Natural killer cell treated with Interleukin-12 subunit alpha and Interleukin-12 subunit beta and Interleukin-15 and Interleukin-18, amount 100 ng/mL, for 72 hours (primary cell): ENCODE measurements around the gene AEBP1. TPM values are rescaled to one million over a fixed set of nuclear protein-coding genes. Genes with fewer than 3 reads are reported as not detected.

ENCODE experiments used
- ATAC-seq, 2 donors: fragments of 150-1000 bp; cut with Tn5 transposase in 1 of 2; sonication (Bioruptor Pico), chemical (Tn5 transposase) in 1 of 2; 2 replicates each; pipeline ENCODE4 v1.10.0; 2021
- DNase-seq: peaks from one replicate; pipeline ENCODE4 v3.0.0; 2022; ENCODE audit warnings: low spot score
- H3K27ac Mint-ChIP-seq, 2 donors: 1 replicate in 1 of 2; 2 replicates in 1 of 2; pipeline ENCODE4 v1.8.0; 2022; ENCODE audit warnings: mixed read lengths in 2 of 2, mild to moderate bottlenecking in 1 of 2, moderate library complexity in 1 of 2
- H3K27me3 Mint-ChIP-seq, 2 donors: 1 replicate in 1 of 2; 2 replicates in 1 of 2; pipeline ENCODE4 v1.8.0; 2022; ENCODE audit warnings: mixed read lengths in 2 of 2
- H3K36me3 Mint-ChIP-seq: one replicate; pipeline ENCODE4 v1.8.0; 2022; ENCODE audit warnings: mixed read lengths
- H3K4me1 Mint-ChIP-seq, 2 donors: 1 replicate in 1 of 2; 2 replicates in 1 of 2; pipeline ENCODE4 v1.8.0; 2022; ENCODE audit warnings: low read depth in 2 of 2, mixed read lengths in 2 of 2, mild to moderate bottlenecking in 1 of 2
- H3K4me3 Mint-ChIP-seq: one replicate; pipeline ENCODE4 v1.8.0; 2022; ENCODE audit warnings: mixed read lengths
- H3K9me3 Mint-ChIP-seq: 2 replicates; pipeline ENCODE4 v1.8.0; 2022; ENCODE audit warnings: mixed read lengths
- total RNA-seq, 2 donors: library from RNA; stranded (reverse); gene quantifications; one replicate each; pipeline ENCODE4 v1.2.3, GENCODE V29; 2022

The AEBP1 gene
- total RNA-seq, 2 donors from 2014 or later: 1.0 to 2.4 TPM

- DNase-seq: no peak
- Mint-ChIP-seq H3K27ac (no peak overlapping the region), H3K4me1 (peaks cover 11 to 13% of the 10 kb centered on the region in 2 donors), H3K9me3 (no peaks in the 10 kb centered on the region), H3K36me3 (no peaks in the 10 kb centered on the region), H3K27me3 (peaks cover 9 to 15% of the 10 kb centered on the region in 2 donors), H3K4me3 (no peak overlapping the region)
- ATAC-seq: no peak
Measured at GRCh38 chr7:44100458-44101302, 3.5 kb upstream of the AEBP1 start.

DNA sequence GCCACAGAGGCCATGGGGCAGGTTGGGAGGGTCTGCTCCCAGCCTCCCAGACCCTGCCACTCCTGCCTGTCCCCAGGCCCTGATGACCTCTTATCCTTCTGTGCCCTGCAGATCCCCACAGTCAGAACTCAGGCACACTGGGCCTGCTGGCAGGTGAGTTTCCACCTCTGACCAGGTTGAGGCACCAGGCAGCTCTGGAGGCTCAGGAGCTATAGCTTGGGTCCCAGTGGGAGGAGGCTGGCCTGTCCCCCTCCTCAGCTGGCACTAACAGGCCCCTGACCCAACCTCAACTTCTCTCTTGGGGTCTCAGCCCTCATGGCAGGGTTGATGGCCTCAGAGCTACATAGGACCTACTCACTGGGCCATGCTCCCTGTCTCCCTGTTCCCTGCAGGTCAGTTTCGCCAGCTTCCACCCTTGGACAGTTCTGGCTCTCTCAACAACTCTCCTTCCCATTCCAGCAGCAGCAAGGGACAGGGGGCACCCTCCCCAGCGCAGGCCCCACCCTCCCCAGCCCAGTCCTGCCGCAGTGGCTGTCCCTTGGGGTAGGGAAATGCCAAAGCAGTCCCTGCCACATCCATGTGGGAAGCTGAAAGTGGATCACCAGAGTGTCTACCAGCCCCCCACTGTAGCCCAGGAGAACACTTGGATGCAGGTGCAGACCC lies 2.7 kb upstream of the AEBP1 start:
- Mint-ChIP-seq H3K27me3 (peaks cover 11 to 20% of the 10 kb centered on the region in 2 donors), H3K4me3 (no peak overlapping the region), H3K36me3 (no peaks in the 10 kb centered on the region), H3K9me3 (no peaks in the 10 kb centered on the region), H3K4me1 (peaks cover 12 to 16% of the 10 kb centered on the region in 2 donors), H3K27ac (no peak overlapping the region)
- ATAC-seq (no peak), DNase-seq (no peak)

DNA sequence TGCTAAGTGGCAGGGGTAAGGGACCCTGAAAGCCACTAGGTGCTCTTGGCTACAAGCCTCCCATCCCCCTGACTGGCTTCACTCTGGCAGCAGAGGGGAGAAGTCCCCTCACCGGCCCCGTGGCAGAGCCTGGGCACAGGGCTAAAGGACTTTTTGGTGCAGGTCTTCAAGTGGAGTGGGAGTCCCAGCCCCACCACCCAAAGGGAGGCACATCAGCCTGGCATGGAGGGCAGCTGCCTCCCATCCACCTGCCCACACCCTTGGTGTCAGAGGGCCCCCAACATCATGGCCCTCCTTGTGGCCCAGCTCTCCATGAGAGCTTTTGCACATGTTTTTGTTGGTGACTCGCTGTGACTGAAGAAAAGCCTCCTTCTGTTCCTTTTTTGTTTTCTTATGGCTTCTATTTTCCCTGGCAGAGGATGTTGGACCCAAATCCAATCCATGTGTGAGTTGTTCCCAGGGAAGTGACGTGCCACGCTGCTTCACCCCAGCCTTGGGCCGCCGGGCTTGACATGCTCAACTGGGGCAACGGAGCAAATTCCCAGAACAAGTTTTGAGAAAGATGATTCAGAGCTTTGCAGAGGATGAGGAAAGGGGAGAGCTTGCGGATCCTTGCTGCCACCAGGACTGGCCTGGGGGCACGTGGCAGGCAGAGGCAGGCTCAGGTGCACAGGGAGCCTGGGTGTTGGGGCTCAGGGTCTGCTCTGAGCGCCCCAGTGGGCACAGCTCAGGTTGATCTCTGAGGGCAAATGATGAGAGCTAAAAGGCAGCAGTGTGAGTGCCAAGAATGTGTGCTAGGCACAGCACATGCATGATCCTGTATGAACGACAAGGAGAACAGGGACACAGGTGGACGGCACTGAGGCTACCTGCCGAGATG lies 1.9 kb upstream of the AEBP1 start:
- peaks cover 10 to 16% of the 10 kb centered on the region in 2 donors for H3K4me1 Mint-ChIP-seq
- peaks cover 11 to 20% of the 10 kb centered on the region in 2 donors for H3K27me3 Mint-ChIP-seq
- H3K9me3 Mint-ChIP-seq: no peaks in the 10 kb centered on the region
- H3K27ac Mint-ChIP-seq: no peak overlapping the region
- no peaks in the 10 kb centered on the region for H3K36me3 Mint-ChIP-seq
- DNase-seq (no peak), ATAC-seq (no peak)
- no peak overlapping the region for H3K4me3 Mint-ChIP-seq

DNA sequence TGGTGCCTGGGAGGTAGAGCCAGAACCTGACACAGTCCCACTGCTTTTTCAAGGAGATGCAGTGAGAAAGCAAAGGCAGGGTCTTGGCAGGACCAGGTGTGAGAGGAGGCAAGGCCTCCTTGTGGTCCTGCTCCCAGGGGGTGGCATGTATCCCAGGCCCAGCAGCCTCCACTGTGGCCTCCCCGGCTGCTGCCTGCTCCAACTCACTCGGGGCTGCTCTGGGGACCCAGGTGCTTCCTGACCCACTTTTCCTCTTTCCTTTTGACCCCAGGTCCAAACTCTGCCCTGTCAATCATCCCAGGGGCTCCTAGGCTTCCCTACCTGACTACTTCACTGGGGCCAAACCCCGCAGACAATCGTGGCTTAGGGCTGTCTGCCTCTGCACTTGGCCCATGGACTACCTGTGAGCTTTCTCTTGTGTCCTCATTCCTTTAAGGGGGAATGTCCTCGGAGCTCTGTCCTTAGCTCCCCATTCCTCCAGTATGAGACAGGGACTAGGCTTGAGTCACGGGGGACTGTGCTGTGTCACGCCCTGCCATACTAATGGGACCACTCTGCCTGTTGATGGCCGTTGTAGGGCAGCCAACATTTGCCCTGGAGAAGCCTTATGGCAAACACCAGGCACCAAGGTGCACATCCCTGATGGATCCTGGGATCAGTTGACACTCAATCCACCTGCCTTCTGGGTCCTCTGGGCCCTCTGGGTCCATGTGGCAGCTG lies 1.1 kb upstream of the AEBP1 start:
- no peaks in the 10 kb centered on the region for H3K36me3 Mint-ChIP-seq
- H3K27ac Mint-ChIP-seq: no peak overlapping the region
- H3K27me3 Mint-ChIP-seq: peaks cover 11 to 20% of the 10 kb centered on the region in 2 donors
- H3K4me3 Mint-ChIP-seq: peak overlapping the region; percentile 40
- DNase-seq: no peak
- H3K9me3 Mint-ChIP-seq: no peaks in the 10 kb centered on the region
- H3K4me1 Mint-ChIP-seq: peaks cover 10 to 16% of the 10 kb centered on the region in 2 donors
- no peak for ATAC-seq

DNA sequence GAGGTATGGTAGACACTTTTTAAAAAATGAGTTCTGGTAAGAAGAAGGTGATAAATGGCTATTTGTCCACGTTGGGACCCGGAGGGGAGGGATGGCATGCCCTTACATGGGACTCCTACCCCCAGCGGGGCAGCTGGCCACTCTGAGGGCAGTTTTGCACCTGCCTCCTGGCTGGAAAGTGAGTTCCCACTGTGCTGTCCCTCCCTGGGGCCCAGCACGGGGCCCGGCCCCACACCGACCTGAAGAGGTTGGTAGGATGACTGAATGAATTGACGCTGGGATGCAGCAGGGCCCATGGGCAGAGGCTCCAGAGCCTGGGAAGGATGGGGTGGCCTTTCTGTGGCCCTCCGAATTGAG lies 601 bp upstream of the AEBP1 start:
- H3K4me1 Mint-ChIP-seq: peaks cover 10 to 16% of the 10 kb centered on the region in 2 donors
- DNase-seq: peak; percentile 46
- no peak overlapping the region for H3K27ac Mint-ChIP-seq
- no peaks in the 10 kb centered on the region for H3K36me3 Mint-ChIP-seq
- H3K4me3 Mint-ChIP-seq: peak overlapping the region; percentile 40
- ATAC-seq: no peak
- H3K9me3 Mint-ChIP-seq: no peaks in the 10 kb centered on the region
- H3K27me3 Mint-ChIP-seq: peaks cover 11 to 20% of the 10 kb centered on the region in 2 donors

GRCh38 chr7:44104860-44105771 lies 971 bp downstream of the AEBP1 start:
- Mint-ChIP-seq H3K36me3 (no peaks in the 10 kb centered on the region), H3K27me3 (peaks cover 11 to 20% of the 10 kb centered on the region in 2 donors), H3K27ac (peak overlapping the region in 1 of 2 donors; percentile 47), H3K9me3 (no peaks in the 10 kb centered on the region), H3K4me1 (peaks cover 10 to 16% of the 10 kb centered on the region in 2 donors), H3K4me3 (peak overlapping the region; percentile 76)
- ATAC-seq: peak in 1 of 2 donors; percentile 16
- no peak for DNase-seq

DNA sequence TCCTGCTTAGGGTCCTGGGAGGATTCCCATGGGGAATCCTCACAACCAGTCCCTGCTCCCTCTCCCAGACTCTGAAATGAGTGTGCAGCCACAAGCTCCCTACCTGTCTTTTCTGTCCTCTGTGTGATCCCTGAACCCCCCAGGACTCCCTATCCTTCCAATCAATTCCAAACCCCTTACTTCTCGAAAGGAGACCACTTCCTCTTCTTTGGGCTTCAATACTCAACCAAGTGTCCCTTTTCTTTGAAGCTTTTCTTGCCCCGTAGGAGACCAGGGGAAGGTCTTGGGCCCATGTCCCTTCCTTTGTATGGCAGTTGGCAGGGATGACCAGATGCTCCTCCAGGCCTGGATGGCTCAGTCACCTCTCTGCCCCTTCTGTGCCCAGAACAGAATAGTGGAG lies 1.7 kb downstream of the AEBP1 start:
- no peaks in the 10 kb centered on the region for H3K36me3 Mint-ChIP-seq
- H3K27ac Mint-ChIP-seq: peak overlapping the region in 1 of 2 donors; percentile 47
- no peaks in the 10 kb centered on the region for H3K9me3 Mint-ChIP-seq
- H3K27me3 Mint-ChIP-seq: peaks cover 11 to 20% of the 10 kb centered on the region in 2 donors
- H3K4me3 Mint-ChIP-seq: peak overlapping the region; percentile 40
- H3K4me1 Mint-ChIP-seq: peaks cover 10 to 16% of the 10 kb centered on the region in 2 donors
- ATAC-seq (no peak), DNase-seq (no peak)

GRCh38 chr7:44106311-44107065 lies 2.3 kb downstream of the AEBP1 start:
- no peaks in the 10 kb centered on the region for H3K9me3 Mint-ChIP-seq
- no peak overlapping the region for H3K4me3 Mint-ChIP-seq
- no peak for ATAC-seq

GRCh38 chr7:44107116-44107960 lies 3.2 kb downstream of the AEBP1 start:
- H3K4me3 Mint-ChIP-seq: no peak overlapping the region
- no peaks in the 10 kb centered on the region for H3K9me3 Mint-ChIP-seq
- H3K4me1 Mint-ChIP-seq: peaks cover 10 to 16% of the 10 kb centered on the region in 2 donors
- H3K27me3 Mint-ChIP-seq: peaks cover 9 to 20% of the 10 kb centered on the region in 2 donors
- H3K27ac Mint-ChIP-seq: no peak overlapping the region
- ATAC-seq (no peak), DNase-seq (no peak)
- H3K36me3 Mint-ChIP-seq: no peaks in the 10 kb centered on the region

More at GRCh38 chr7:44106311-44107065, 2.3 kb downstream of the AEBP1 start:
- H3K27ac Mint-ChIP-seq: no peak overlapping the region
- peaks cover 11 to 20% of the 10 kb centered on the region in 2 donors for H3K27me3 Mint-ChIP-seq
- H3K36me3 Mint-ChIP-seq: no peaks in the 10 kb centered on the region
- H3K4me1 Mint-ChIP-seq: peaks cover 10 to 16% of the 10 kb centered on the region in 2 donors
- DNase-seq: no peak

DNA sequence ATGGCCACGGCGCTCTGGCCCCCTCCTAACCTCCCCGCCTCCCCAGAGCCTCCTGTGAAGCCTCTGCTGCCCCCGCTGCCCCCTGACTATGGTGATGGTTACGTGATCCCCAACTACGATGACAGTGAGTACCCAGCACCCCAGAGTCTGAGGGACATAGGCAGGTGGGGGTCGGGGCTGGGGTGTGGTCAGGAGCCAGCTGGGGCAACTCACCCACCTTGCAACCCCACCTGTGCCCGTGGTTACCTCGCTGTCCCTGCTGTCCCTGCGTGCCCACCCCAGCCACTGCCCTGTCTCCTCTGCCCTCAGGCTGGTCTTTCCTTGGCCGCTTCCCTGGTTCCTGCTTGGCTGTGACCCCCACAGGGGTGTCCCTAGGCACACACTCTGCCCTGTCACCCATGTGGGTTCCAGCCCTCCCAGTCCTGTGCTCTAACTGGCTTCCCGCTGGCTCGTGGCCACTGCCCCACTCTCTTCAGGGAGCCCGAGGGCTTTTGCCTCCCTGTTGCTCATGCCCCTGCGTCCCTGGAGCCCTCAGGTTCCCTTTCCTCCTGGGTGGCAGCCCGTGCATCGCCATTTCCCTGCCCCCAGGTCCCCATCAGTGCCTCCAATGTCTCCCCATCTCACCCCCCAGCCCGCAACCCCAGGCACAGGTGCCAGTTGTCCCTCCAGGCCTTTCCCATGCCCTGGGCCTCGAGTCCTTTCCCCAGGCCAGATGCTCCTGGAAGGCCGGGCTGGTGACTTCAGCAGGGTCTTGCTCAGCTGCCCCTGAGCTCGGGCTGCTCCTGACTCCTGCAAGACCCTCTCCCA lies 4.0 kb downstream of the AEBP1 start:
- ATAC-seq (no peak), DNase-seq (no peak)
- H3K9me3 Mint-ChIP-seq: no peaks in the 10 kb centered on the region
- H3K4me1 Mint-ChIP-seq: peaks cover 10 to 15% of the 10 kb centered on the region in 2 donors
- no peak overlapping the region for H3K4me3 Mint-ChIP-seq
- H3K27me3 Mint-ChIP-seq: peaks cover 7 to 18% of the 10 kb centered on the region in 2 donors
- no peak overlapping the region for H3K27ac Mint-ChIP-seq
- no peaks in the 10 kb centered on the region for H3K36me3 Mint-ChIP-seq
